Omental fat pad (tissue), 4 donors: ENCODE results near the gene UBE2J1. TPM values are rescaled to one million over a fixed set of nuclear protein-coding genes. Genes with fewer than 3 reads are reported as not detected.

Source experiments
- ATAC-seq: fragments of 150-250 bp; one replicate; pipeline ENCODE4 v1.9.1; 2016; ENCODE audit warnings: mild to moderate bottlenecking, moderate library complexity; ENCODE audit not compliant: low FRiP score
- DNase-seq: peaks from one replicate; pipeline ENCODE4 v3.0.0-alpha.2; 2019; ENCODE audit warnings: low spot score
- total RNA-seq, 4 donors: library from RNA; depleted of rRNA; stranded (reverse); fragments of >200 nt; gene quantifications; one replicate each; pipeline ENCODE4 v1.1.0, GENCODE V29; 2016
- TF ChIP-seq, protein P1 (sequence below), 3 donors: fragments of 450-650 bp; IDR thresholded peaks; one replicate each; pipeline ENCODE4 v1.5.1; 2016 to 2017; ENCODE audit warnings: antibody characterized with exemption in 3 of 3, mild to moderate bottlenecking in 3 of 3, moderate library complexity in 2 of 3

Gene UBE2J1
- total RNA-seq, 4 donors from 2014 or later = 32.3 to 62.2 (median 39.8) TPM

DNA sequence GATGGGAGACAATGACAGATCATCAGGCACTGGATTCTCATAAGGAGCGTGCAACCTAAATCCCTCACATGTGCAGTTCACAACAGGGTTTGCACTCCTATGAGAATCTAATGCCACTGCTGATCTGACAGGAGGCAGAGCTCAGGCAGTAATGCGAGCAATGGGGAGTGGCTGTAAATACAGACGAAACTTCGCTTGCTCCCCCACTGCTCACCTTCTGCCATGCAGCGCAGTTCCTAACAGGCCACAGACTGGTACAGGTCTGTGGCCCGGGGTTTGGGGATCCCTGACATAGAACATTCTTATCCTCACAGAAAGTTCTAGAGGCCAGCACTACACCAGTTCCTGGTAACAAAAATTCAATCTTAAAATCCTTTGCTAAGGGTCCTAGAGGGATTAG lies 36.3 kb upstream of the UBE2J1 start:
- DNase-seq (no peak), ATAC-seq (no peak)
- TF ChIP-seq, protein P1, sequence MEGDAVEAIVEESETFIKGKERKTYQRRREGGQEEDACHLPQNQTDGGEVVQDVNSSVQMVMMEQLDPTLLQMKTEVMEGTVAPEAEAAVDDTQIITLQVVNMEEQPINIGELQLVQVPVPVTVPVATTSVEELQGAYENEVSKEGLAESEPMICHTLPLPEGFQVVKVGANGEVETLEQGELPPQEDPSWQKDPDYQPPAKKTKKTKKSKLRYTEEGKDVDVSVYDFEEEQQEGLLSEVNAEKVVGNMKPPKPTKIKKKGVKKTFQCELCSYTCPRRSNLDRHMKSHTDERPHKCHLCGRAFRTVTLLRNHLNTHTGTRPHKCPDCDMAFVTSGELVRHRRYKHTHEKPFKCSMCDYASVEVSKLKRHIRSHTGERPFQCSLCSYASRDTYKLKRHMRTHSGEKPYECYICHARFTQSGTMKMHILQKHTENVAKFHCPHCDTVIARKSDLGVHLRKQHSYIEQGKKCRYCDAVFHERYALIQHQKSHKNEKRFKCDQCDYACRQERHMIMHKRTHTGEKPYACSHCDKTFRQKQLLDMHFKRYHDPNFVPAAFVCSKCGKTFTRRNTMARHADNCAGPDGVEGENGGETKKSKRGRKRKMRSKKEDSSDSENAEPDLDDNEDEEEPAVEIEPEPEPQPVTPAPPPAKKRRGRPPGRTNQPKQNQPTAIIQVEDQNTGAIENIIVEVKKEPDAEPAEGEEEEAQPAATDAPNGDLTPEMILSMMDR (IDR thresholded peaks at IDR 0.05) = no peak

DNA sequence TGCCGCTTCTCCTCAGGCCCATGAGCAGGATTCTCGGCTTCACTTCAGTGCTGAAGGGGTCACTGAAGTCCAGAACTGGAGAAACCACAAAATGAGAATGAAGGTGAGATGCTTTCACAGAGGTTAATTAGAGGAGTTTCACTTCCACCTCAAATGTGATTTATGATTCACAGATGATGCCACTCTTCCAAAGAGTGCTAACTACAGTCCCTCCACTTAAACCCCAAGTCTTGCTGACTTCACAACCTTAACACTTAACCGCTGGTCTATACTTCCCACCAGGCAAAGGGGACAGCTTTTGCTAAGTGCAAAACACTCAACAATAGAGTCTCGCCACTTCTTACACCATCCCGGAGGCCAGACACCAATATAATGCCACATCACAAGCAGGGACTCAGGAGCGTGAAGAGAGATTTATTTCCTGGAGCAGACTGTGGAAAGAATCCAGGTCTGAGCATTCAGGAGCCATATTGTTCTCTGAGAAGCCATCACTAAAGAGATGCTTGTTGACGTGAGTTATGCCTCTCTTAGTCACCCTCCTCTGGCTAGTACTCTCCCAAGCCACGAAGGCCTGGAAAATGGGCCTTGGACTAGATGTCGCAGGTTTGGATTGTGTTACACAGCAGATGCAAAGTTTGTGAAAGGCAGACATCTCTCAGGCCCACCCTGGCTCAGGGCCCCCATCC lies 35.1 kb upstream of the UBE2J1 start:
- no peak for DNase-seq
- no peak for ATAC-seq
- TF ChIP-seq, protein P1 (IDR thresholded peaks at IDR 0.05) = no peak

DNA sequence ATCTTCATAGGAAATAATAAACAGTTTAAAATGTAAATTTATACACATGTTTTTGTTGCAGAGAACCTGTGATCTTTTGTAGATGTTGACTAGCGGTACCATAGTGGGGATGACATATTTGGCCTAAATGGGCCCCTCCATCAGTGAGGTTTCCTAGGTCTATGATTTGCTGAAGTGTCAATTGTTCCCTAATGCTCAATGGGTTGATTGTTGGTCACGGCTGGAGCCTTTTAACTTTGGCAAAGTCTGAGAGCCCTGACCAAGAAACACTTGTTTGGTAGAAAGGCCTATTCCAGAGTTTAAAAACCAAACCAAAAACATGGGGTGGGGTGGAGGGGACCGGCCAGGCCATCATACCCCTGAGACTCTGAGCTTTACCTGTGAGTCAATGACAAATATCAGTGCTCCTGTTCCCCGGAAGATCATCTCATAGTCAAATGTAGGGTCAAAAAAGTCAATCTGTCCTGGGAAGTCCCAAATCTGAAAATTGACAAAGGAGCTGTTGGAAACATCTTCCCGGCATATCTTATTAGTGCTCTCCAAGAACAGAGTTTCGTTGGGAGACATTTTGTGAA lies 34.5 kb upstream of the UBE2J1 start:
- TF ChIP-seq, protein P1 (IDR thresholded peaks at IDR 0.05) = no peak
- ATAC-seq (no peak), DNase-seq (no peak)

DNA sequence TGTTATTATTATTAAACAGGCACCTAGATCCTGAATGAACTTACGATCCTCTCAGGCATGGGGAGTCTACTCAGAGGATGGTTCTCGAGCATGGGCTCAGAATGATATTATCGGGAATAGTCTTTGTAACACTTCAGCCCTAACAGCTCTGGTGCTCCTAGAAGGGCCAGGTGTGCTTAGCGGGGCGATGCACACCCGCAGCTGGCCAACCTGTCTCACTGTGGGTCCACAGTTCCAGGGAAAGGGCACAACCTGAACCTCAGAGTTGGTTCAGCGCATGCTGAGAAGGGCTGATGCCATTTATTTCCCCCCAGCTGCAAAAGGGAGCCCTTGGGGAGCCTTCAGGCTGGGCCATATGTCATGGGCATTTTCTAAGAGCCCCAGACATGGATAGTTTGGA lies 33.3 kb upstream of the UBE2J1 start:
- TF ChIP-seq, protein P1 (IDR thresholded peaks at IDR 0.05) = no peak
- no peak for DNase-seq
- no peak for ATAC-seq

DNA sequence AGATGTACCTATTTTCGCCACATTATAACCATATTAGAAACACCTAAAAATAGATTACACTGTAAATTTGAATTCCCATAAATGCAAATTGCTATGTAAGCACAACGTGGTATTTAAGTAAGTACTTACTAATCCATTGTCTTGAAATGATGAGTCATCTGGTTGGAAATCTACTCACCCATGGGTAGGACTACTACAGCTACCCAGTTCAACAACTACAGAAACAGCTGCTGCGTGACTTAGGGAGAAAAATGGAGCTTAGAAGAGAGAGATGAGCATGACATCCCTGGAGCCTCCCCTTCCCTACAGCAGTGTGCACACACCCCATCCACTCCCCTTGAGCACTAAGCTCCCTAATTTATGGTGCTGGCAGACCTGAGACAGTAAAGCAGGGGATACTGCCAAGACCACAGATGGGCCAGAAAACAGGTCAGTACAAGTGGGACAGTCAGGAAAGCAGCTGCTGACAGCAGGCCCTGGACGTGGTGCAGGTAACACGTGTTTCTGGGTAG lies 32.7 kb upstream of the UBE2J1 start:
- no peak for ATAC-seq

DNA sequence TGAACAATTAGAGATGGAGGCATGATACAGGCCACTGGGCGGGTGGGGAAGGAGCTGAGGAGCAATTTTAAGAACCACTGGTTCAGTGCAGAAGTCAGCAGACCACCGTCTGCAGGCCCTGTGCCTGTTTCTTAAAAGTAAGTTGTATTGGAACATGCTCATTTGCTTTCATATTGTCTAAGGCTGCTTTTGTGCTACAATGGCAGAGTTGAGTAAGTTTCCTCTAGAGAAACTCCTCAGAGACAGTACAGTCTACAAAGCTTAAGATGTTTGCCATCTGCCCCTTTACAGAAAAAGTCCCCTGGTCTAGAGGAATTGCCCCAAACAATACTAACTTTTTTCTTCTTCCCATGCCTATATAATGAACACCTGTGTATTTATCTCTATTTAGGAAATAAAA lies 28.5 kb upstream of the UBE2J1 start:
- TF ChIP-seq, protein P1 (IDR thresholded peaks at IDR 0.05) = no peak
- DNase-seq = no peak
- no peak for ATAC-seq

More for the DNA sequence above, 32.7 kb upstream of the UBE2J1 start:
- no peak for DNase-seq
- TF ChIP-seq, protein P1 (IDR thresholded peaks at IDR 0.05) = no peak

DNA sequence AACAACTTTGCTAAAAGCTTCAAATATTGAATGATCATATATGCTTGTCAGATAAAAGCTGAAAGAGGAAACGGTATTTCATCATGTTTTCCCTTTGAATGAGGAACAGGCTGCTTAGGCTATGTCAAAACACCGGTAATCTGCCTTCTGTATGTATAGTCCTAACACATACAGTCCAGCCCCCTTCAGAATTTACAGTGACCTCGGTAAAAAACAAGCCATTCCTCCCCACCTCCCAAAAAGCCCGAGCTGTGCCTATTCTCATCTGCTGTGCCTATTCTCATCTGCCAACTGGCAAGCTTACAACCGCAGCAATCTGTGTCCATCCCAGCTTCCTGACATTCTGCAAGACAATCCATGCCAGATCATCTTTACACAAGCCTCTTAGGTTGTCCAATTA lies 26.8 kb upstream of the UBE2J1 start:
- no peak for ATAC-seq

More for the DNA sequence above, 26.8 kb upstream of the UBE2J1 start:
- no peak for DNase-seq
- TF ChIP-seq, protein P1 (IDR thresholded peaks at IDR 0.05) = no peak
